ENCODE data around the gene SPRY4.
"Not testable (repeated sequence)": the region's sequence is repeated elsewhere in the genome, so short reads cannot be mapped to it uniquely, and the experiment has no call there.

Gene SPRY4

GRCh38 chr5:142333749-142334148, 8.9 kb upstream of the SPRY4 start:
- DNase-seq = not testable (repeated sequence)

DNA sequence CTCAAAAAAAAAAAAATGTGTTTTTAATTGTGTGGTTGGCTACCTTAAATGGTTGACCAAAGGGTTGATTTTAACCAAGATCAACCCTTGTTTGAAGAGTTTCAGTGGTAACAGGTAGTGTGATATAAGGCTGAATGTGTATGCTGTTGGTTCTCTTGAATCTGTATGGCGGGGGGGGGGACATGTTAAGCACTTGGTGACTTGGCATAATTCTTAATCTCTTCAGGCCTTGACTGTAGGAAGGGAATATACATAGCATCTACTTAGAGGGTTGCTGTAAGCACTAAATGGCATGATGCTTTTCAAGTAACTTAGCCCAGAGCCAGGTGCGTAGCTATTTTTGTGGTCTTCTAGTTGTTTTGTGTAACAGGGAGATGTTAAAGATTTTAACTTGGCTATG, 5.6 kb upstream of the SPRY4 start:
- DNase-seq = no peak

GRCh38 chr5:142330026-142330425, 5.2 kb upstream of the SPRY4 start:
- DNase-seq = no peak

- no peak for DNase-seq
These were observed 2.5 kb upstream of the SPRY4 start for GRCh38 chr5:142327111-142327842.

GRCh38 chr5:142326480-142326938, 1.7 kb upstream of the SPRY4 start:
- DNase-seq = no peak

DNA sequence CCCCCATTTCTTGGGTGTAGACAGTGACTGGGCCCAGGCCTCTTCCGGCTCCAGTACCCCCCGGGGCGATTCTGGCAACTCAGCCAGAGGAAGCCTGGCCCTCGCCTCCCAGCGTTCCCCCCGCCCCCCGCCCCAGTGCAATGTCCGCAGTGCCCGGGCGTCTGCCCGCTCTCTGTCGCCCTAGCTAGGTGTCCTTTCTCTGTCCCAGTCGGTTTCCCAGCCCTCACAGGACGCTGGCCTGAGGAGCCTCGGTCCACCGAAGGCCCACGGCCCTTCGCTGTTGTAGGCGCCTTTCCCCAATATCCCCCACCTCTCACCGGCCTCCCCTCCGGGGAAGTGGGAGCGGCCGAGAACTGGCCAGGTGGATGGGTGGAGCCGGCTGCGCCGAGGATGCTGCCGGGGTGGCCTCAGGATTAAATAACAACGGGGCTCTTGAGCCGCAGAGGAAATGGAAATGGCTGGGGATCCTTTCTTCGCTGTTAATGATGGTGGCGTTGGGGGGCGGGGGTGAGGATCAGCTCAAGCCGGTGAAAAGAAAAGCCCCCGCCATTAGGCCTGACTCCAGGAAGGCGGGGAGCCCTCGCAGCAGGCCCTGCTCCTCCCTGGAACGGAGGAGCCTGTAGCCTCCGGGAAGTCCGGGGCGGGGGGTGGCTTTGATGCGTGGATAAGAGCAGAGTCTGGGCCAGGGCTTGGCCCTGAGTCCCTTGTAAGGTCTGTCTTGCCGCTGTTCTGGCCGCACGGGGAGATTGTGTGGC, 1.1 kb upstream of the SPRY4 start:
- DNase-seq = no peak

GRCh38 chr5:142324136-142324870, 518 bp downstream of the SPRY4 start:
- DNase-seq = no peak

DNA sequence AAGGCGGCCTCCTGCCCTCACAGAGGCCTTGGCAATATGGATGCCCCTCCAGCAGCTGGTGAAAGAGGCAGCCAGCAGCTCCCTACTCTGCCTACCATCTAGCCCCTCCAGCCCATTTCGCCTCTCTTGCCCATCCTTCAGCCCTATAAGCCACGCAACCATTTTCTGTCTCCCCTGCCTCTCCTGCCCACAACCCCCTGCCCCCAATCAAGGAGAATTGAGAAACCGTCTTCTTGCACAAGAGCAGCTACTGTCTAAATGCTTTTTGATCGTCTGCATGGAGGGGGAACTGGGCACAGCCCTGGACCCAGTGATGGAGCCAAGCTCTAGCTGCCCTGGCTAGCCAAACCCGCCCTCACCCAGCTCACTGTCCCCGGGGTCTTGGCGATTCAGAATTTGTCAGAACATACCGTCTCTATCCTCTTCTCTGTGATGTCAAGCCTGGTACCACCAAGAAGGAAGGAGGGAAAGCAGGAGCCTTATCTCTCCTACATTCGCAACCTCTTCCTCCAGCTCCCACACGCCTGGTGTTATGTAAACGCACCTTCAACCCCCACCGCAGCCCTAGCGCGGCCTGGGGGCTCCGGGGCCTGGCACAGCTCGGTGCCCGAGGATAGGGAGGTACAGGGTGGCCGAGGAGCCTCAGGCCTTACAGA, 1.2 kb downstream of the SPRY4 start:
- DNase-seq = no peak

DNA sequence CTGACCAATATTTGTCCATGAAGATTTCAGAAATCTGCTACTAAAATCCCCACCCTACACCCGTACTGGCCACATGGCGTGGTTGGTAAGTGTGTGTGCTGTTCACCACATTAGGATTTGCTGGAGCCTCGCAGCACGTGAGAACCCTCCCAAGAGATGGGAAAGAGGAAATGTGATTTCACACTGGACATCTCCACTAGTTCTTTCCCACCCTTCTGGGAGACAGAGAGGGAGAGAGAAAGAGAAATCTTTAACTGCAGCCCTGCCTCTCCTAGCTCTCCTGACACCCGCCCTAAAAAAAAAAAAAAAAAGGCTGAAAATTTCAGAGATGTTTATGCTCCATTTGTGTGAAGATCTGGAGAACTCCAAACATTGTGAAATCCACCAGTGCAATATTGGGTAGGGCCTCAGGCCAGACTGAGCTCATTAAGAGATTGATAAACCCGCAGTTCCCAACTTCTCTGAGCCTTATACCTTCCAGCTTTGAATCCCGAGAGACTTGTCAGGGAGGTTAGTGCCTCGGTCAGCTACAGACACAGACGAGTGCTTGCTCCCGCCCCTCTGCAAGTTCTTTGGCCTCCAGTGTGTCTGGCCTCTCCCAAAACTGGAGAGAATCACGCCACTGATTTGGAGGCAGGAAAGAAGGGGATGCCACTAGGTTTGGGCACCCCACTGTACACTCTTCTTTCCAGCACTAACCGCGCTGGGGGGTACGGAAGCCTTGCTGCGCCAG, 1.9 kb downstream of the SPRY4 start:
- DNase-seq = no peak

DNA sequence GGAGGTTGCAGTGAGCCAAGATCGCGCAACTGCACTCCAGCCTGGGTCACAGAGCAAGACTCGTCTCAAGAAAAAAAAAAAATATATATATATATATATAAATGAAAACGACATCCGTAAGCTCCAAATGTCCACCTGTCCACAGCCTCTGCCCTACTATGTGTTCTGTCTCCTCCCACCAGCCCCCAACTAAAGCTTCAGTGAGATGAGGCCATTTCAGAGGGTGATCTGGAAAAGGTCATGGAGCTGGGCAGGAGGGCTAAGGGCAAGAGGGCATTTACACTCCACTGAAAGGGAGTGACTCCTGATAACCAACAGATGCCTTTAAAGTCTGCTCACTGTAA, 2.4 kb downstream of the SPRY4 start:
- no peak for DNase-seq

DNA sequence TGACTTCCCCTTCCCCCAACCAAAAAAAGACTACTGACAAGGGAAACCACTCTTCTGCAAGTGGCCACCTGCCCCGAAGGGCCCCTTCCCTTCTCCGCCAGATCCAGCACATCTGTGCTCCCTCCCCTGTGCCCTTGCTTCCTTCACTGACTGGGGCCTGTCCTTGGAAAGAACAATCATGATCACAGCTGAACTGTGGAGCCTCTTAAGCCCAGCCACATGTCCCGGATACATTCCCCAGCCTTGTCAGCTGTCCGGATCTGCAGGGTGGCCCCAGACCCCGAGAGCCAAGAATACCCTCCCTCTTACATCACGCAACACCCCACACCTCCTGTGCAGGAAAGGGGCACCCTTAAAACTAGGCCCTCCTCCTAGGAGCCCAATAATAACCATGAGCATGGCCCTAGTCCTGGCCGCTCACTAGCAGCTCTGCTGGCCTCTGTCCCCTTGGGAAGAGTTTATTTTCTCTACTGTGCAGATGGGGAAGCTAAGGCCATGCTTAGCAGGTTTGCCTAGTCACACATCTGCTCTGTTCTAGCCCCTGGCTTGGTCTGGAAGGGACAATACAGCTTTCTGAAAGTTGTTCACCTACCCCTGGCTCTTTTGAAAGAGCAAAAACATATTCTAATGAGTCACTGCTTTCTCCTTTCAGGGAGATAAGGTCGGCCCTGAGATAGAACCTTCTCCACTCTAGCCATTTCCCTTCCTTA, 3.8 kb downstream of the SPRY4 start:
- DNase-seq = no peak

- DNase-seq = no peak
These were observed 4.4 kb downstream of the SPRY4 start for GRCh38 chr5:142320430-142320738.

DNA sequence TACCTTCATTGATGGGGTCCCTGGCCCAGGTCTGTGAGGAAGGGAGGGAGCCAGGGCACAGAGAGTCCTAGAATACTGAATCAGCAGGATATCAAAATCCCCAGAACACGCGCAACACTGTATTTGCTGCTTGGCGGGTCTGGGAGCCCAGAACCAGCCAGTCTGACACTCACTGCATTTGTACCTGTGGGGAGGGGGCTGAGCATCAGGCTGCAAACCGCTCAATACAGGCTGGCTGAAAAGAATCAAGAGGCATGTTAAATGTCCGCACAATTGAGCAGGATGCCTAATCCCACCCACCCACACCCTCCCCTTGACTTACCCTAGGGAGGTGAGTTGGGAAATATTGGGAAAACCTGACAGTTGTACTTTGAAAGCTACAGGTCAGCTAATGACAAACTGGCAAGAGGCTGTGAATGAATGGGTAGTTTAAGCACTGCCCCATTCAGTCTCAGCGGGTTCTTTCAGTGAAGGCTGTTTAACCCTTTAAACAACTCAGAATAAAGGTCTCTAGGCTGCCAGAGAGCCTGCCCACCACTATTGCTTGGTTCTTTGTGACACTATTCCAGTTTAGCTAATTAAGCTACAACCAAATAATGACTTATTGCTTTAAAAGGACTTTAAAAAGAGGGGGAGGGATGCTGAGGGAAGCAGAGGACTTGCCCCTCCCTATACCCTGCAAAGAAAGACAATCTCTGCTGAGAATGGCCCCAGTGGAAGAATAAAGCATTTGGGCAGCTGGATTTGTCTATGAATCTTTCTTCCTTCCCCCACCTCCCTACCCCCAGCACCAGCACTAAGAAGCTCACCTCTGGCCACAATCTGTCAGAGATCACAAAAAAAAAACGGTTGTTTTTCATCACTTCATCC, 5.0 kb downstream of the SPRY4 start:
- DNase-seq = no peak

- no peak for DNase-seq
These were observed 5.7 kb downstream of the SPRY4 start for GRCh38 chr5:142319105-142319504.

- no peak for DNase-seq
These were observed 7.1 kb downstream of the SPRY4 start for GRCh38 chr5:142317753-142318152.

DNA sequence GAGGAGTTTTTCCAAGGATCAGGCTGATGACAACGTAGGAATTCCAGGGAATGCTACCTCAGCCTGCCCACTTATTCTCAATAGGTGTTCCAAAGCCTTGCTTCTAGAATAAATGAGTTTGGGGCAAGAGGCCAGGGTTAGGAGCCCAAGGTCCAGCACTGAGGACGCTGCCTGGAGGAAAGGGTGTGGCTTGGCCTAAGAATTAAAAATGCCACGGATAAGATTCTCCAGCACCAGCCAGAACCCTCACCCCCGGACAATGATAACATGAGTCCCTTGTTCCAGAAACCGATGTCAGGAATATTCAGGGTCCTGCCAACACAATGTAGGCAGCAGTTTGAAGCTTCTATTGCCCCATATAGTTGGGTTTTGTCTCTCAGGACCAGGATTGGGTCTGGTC, 7.6 kb downstream of the SPRY4 start:
- DNase-seq = no peak

GRCh38 chr5:142316681-142317080, 8.1 kb downstream of the SPRY4 start:
- no peak for DNase-seq

GRCh38 chr5:142316051-142316450, 8.8 kb downstream of the SPRY4 start:
- peak in 1 of 2 donors; percentile 18 for DNase-seq

DNA sequence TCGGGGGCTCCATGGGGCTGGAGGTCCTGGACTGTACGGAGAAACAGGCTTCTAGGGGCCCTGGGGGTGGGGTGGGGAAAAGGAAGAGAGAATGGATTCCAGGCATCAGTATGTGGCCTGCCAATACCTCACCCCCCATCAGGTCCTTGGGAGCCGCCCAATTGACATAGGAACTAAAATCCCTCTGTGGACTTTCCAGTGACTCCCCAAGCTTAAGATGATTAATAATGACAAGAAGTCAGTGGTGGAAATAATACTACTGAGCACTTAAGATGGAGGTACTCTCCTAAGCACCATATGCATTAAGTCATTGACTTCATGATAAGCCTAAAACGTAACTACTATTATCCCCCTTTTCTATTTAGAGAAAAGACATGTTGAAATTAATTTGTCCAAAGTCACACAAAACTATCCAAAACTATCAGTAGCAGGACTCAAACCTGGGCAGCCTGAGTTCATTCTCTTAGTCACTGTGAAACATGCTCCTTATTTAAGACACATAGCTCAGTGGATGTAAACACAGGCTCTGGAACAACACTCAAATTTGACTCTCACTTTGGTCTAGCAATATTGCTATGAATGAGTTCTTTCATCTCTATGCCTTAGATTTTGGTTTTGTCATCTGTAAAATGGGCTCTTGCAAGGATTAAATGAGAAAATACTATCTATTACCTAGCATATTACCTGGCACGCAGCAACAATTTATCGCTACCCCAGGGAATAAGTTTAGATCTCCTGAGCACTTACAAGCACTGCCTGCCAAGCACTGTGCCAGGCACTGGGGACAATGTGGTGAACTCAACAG, 9.5 kb downstream of the SPRY4 start:
- no peak for DNase-seq

DNA sequence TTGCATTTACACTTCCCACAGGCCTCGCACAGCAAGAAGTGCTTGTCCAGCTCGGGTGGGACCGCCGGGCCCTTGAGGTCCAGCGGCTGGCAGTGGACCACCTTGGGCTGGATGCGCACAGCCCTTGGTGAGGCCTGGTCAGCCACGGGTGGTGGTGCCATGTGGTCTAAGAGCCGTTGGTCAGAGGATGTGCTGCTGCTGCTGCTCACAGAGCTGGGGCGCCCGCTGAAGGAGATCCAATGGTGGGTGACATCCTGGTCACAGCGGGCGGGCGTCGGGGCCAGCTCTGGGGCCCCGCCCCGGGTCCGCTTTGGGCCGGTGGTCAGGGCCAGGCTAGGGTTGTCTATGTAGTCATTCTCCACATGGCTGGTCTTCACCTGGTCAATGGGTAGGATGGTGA, 10.2 kb downstream of the SPRY4 start:
- no peak for DNase-seq

Data from CD4-positive, alpha-beta T cell treated with Interferon alpha-2 for 1 hour (primary cell).